ENCODE measurements around the gene GRIFIN.

The GRIFIN gene

DNA sequence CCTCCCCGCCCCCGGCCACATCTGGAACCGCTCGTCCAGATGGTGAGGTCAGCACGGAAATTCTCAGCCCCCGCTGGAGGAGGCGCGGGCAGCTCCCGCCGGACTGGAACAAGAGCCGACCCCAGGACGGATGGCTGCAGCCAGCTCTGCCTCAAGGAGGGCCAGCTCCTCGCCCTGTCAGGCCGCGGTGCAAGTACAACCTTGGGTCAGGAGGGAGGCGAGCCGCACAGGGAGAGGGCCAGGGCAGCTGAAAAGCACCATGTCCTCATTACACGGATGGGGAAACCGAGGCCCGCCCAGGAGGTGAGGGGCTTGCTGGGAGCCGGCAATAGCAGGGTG, 3.8 kb upstream of the GRIFIN start:
- TF ChIP-seq, protein P1, sequence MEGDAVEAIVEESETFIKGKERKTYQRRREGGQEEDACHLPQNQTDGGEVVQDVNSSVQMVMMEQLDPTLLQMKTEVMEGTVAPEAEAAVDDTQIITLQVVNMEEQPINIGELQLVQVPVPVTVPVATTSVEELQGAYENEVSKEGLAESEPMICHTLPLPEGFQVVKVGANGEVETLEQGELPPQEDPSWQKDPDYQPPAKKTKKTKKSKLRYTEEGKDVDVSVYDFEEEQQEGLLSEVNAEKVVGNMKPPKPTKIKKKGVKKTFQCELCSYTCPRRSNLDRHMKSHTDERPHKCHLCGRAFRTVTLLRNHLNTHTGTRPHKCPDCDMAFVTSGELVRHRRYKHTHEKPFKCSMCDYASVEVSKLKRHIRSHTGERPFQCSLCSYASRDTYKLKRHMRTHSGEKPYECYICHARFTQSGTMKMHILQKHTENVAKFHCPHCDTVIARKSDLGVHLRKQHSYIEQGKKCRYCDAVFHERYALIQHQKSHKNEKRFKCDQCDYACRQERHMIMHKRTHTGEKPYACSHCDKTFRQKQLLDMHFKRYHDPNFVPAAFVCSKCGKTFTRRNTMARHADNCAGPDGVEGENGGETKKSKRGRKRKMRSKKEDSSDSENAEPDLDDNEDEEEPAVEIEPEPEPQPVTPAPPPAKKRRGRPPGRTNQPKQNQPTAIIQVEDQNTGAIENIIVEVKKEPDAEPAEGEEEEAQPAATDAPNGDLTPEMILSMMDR (IDR thresholded peaks at IDR 0.05; ENCODE audit: low read length) = no peak
- TF ChIP-seq EZH2 (optimal IDR thresholded peaks at IDR 0.05; ENCODE audit: low read depth, low read length) = no peak
- TF ChIP-seq EZH2phosphoT487 (IDR thresholded peaks at IDR 0.05; ENCODE audit: low read length) = no peak
- H3F3A ChIP-seq (ENCODE audit: insufficient read depth, low read length) = no peaks in the 10 kb centered on the region
- no peak overlapping the region for H3K9ac ChIP-seq (ENCODE audit: low read length)
- H4K20me1 ChIP-seq (ENCODE audit: insufficient read depth, low read length) = no peaks in the 10 kb centered on the region
- H3K9me2 ChIP-seq (replicated peaks; ENCODE audit: insufficient read depth, low read length) = no peaks in the 10 kb centered on the region
- no peak overlapping the region for H3K4me2 ChIP-seq (ENCODE audit: low read depth, low read length)
- H3K79me2 ChIP-seq (ENCODE audit: low read length) = no peaks in the 10 kb centered on the region
- no peak overlapping the region for H2AFZ ChIP-seq (ENCODE audit: low read length)
- H3K36me3 ChIP-seq (replicated peaks; ENCODE audit: insufficient read depth, low read length) = no peaks in the 10 kb centered on the region
- no peaks in the 10 kb centered on the region for H3K4me1 ChIP-seq (ENCODE audit: low read length)
- no peak for DNase-seq
- H3K27ac ChIP-seq (ENCODE audit: low read length) = no peak overlapping the region
- no peak overlapping the region for H3K4me3 ChIP-seq (ENCODE audit: low read length)
- H3K9me3 ChIP-seq (replicated peaks; ENCODE audit: insufficient read depth, low read length) = no peaks in the 10 kb centered on the region
- peaks cover 81% of the 10 kb centered on the region for H3K27me3 ChIP-seq (replicated peaks; ENCODE audit: insufficient read depth, low read length)

DNA sequence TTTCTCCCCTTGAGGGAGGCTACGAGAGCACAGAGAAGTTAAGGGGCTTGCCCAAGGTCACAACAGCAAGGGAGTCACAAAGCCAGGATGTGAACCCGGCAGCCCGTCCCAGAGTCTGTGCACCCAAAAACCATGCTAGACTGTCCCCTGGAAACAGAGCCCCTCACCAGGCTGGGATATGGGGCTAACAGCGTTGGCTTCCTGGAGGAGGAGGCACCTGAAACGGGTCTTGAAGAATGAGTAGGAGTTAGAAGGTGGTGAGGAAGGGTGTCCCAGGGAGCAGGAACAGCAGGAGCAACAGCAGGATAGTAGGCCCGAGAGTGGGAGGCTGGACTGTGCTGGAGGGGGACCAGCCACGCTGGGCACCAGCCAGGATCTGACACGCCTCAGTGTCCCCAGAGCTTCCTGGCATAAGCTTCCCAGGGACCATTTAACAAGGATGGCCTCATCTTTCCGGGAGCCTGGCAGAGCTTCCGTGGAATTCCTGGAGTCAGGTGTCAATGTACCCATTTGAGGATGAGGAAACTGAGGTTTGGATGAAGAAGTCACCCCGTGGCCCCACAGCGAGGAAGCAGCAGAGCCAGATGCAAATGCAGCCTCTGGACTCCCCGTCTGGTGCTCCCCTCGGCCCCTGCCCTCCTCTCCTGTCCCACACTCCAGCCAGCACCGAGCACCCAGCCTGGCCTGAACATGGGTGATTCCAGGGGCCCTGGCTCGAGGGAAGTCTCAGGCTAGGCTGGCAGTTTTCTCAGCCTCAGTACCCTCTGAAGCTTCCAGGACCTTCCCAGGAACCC, 3.3 kb upstream of the GRIFIN start:
- H3K36me3 ChIP-seq (replicated peaks; ENCODE audit: insufficient read depth, low read length) = no peaks in the 10 kb centered on the region

DNA sequence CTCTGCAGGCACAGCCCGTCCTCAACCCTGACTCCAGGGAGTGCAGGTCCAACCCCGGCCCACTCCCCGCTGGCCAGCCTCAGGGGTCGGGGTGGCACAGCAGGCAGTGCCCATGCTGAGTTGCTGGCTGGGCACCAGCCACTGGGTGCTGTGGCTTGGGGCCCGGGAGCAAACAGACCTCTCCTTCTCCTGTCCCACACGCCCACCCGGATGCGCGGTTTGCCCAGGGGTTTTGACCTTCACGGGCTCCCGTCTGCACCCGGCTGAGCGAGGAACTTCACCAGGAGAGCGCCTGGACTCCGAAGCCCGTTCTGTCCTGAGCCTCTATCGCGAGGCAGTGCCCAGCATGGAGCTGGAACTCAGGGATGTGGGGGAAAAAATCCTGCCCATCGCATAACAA, 2.6 kb upstream of the GRIFIN start:
- Histone ChIP-seq H3K9me3 (replicated peaks; ENCODE audit: insufficient read depth, low read length) (no peaks in the 10 kb centered on the region), H3K4me1 (ENCODE audit: low read length) (no peaks in the 10 kb centered on the region), H3K9me2 (replicated peaks; ENCODE audit: insufficient read depth, low read length) (no peaks in the 10 kb centered on the region), H3K79me2 (ENCODE audit: low read length) (no peaks in the 10 kb centered on the region), H3K27me3 (replicated peaks; ENCODE audit: insufficient read depth, low read length) (peaks cover 74% of the 10 kb centered on the region), H3K4me2 (ENCODE audit: low read depth, low read length) (no peak overlapping the region), H4K20me1 (ENCODE audit: insufficient read depth, low read length) (no peaks in the 10 kb centered on the region), H3K36me3 (replicated peaks; ENCODE audit: insufficient read depth, low read length) (no peaks in the 10 kb centered on the region), H3K27ac (ENCODE audit: low read length) (no peak overlapping the region), H3K4me3 (ENCODE audit: low read length) (no peak overlapping the region), H3F3A (ENCODE audit: insufficient read depth, low read length) (no peaks in the 10 kb centered on the region), H3K9ac (ENCODE audit: low read length) (no peak overlapping the region), H2AFZ (ENCODE audit: low read length) (no peak overlapping the region)
- no peak for DNase-seq
- TF ChIP-seq, protein P1 (IDR thresholded peaks at IDR 0.05; ENCODE audit: low read length) = no peak
- TF ChIP-seq EZH2 (optimal IDR thresholded peaks at IDR 0.05; ENCODE audit: low read depth, low read length) (no peak), EZH2phosphoT487 (IDR thresholded peaks at IDR 0.05; ENCODE audit: low read length) (no peak)

More for the DNA sequence above, 3.3 kb upstream of the GRIFIN start:
- H3F3A ChIP-seq (ENCODE audit: insufficient read depth, low read length) = no peaks in the 10 kb centered on the region
- no peaks in the 10 kb centered on the region for H3K79me2 ChIP-seq (ENCODE audit: low read length)
- TF ChIP-seq, protein P1 (IDR thresholded peaks at IDR 0.05; ENCODE audit: low read length) = no peak
- TF ChIP-seq EZH2 (optimal IDR thresholded peaks at IDR 0.05; ENCODE audit: low read depth, low read length) = no peak
- no peak for TF ChIP-seq EZH2phosphoT487 (IDR thresholded peaks at IDR 0.05; ENCODE audit: low read length)
- peaks cover 75% of the 10 kb centered on the region for H3K27me3 ChIP-seq (replicated peaks; ENCODE audit: insufficient read depth, low read length)
- no peak overlapping the region for H3K4me3 ChIP-seq (ENCODE audit: low read length)
- H2AFZ ChIP-seq (ENCODE audit: low read length) = no peak overlapping the region
- H3K9me3 ChIP-seq (replicated peaks; ENCODE audit: insufficient read depth, low read length) = no peaks in the 10 kb centered on the region
- no peak overlapping the region for H3K27ac ChIP-seq (ENCODE audit: low read length)
- H3K4me1 ChIP-seq (ENCODE audit: low read length) = no peaks in the 10 kb centered on the region
- no peak overlapping the region for H3K4me2 ChIP-seq (ENCODE audit: low read depth, low read length)
- no peak overlapping the region for H3K9ac ChIP-seq (ENCODE audit: low read length)
- no peaks in the 10 kb centered on the region for H4K20me1 ChIP-seq (ENCODE audit: insufficient read depth, low read length)
- H3K9me2 ChIP-seq (replicated peaks; ENCODE audit: insufficient read depth, low read length) = no peaks in the 10 kb centered on the region
- no peak for DNase-seq
